ENCODE data around the gene DPH7.
"Not testable (repeated sequence)": the region's sequence is repeated elsewhere in the genome, so short reads cannot be mapped to it uniquely, and the experiment has no call there.

The DPH7 gene

GRCh38 chr9:137534256-137535119 is 44.2 kb downstream of the DPH7 start:
- H3K27ac ChIP-seq (ENCODE audit: low read length) = no peak overlapping the region
- TF ChIP-seq, protein P1, sequence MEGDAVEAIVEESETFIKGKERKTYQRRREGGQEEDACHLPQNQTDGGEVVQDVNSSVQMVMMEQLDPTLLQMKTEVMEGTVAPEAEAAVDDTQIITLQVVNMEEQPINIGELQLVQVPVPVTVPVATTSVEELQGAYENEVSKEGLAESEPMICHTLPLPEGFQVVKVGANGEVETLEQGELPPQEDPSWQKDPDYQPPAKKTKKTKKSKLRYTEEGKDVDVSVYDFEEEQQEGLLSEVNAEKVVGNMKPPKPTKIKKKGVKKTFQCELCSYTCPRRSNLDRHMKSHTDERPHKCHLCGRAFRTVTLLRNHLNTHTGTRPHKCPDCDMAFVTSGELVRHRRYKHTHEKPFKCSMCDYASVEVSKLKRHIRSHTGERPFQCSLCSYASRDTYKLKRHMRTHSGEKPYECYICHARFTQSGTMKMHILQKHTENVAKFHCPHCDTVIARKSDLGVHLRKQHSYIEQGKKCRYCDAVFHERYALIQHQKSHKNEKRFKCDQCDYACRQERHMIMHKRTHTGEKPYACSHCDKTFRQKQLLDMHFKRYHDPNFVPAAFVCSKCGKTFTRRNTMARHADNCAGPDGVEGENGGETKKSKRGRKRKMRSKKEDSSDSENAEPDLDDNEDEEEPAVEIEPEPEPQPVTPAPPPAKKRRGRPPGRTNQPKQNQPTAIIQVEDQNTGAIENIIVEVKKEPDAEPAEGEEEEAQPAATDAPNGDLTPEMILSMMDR (IDR thresholded peaks at IDR 0.05; ENCODE audit: low read depth, low read length) = peak; percentile 63
- no peak for TF ChIP-seq EZH2phosphoT487 (IDR thresholded peaks at IDR 0.05; ENCODE audit: low read depth)

GRCh38 chr9:137532891-137533468 is 45.7 kb downstream of the DPH7 start:
- not testable (repeated sequence) for H3K36me3 ChIP-seq (replicated peaks; ENCODE audit: low read depth, low read length); H3K4me3 ChIP-seq (ENCODE audit: low read length); H3K9ac ChIP-seq (ENCODE audit: low read length); H3K79me2 ChIP-seq (ENCODE audit: low read length); H3K27me3 ChIP-seq (ENCODE audit: low read depth, low read length); H3K4me1 ChIP-seq (ENCODE audit: low read length); H3K9me3 ChIP-seq (ENCODE audit: insufficient read depth, low read length); H3K27ac ChIP-seq (ENCODE audit: low read length); H3K4me2 ChIP-seq (ENCODE audit: low read length); H2AFZ ChIP-seq (ENCODE audit: low read depth, low read length); H4K20me1 ChIP-seq (ENCODE audit: insufficient read depth, low read length)

More at GRCh38 chr9:137534256-137535119, 44.2 kb downstream of the DPH7 start:
- peak overlapping the region; percentile 83 for H3K4me2 ChIP-seq (ENCODE audit: low read length)
- H3K4me1 ChIP-seq (ENCODE audit: low read length) = peaks cover 8% of the 10 kb centered on the region
- no peaks in the 10 kb centered on the region for H3K9me3 ChIP-seq (ENCODE audit: insufficient read depth, low read length)
- no peaks in the 10 kb centered on the region for H3K36me3 ChIP-seq (replicated peaks; ENCODE audit: low read depth, low read length)
- H3K4me3 ChIP-seq (ENCODE audit: low read length) = peak overlapping the region; percentile 59
- no peaks in the 10 kb centered on the region for H4K20me1 ChIP-seq (ENCODE audit: insufficient read depth, low read length)
- peak overlapping the region; percentile 48 for H3K9ac ChIP-seq (ENCODE audit: low read length)
- H3K79me2 ChIP-seq (ENCODE audit: low read length) = no peaks in the 10 kb centered on the region
- H3K27me3 ChIP-seq (ENCODE audit: low read depth, low read length) = no peaks in the 10 kb centered on the region
- H2AFZ ChIP-seq (ENCODE audit: low read depth, low read length) = peak overlapping the region; percentile 98

GRCh38 chr9:137531099-137531765 is 47.5 kb downstream of the DPH7 start:
- Histone ChIP-seq H3K79me2 (ENCODE audit: low read length) (no peaks in the 10 kb centered on the region), H3K4me2 (ENCODE audit: low read length) (no peak overlapping the region), H3K27ac (ENCODE audit: low read length) (no peak overlapping the region), H3K4me1 (ENCODE audit: low read length) (peaks cover 8% of the 10 kb centered on the region), H4K20me1 (ENCODE audit: insufficient read depth, low read length) (no peaks in the 10 kb centered on the region), H3K9me3 (ENCODE audit: insufficient read depth, low read length) (no peaks in the 10 kb centered on the region), H3K36me3 (replicated peaks; ENCODE audit: low read depth, low read length) (no peaks in the 10 kb centered on the region), H3K9ac (ENCODE audit: low read length) (no peak overlapping the region), H3K4me3 (ENCODE audit: low read length) (no peak overlapping the region), H2AFZ (ENCODE audit: low read depth, low read length) (no peak overlapping the region), H3K27me3 (ENCODE audit: low read depth, low read length) (no peaks in the 10 kb centered on the region; the same call in 1 of the 2 replicates)
- TF ChIP-seq, protein P1 (IDR thresholded peaks at IDR 0.05; ENCODE audit: low read depth, low read length) = no peak
- no peak for TF ChIP-seq EZH2phosphoT487 (IDR thresholded peaks at IDR 0.05; ENCODE audit: low read depth)

- H3K9ac ChIP-seq (ENCODE audit: low read length) = no peak overlapping the region
- H3K4me3 ChIP-seq (ENCODE audit: low read length) = no peak overlapping the region
- no peaks in the 10 kb centered on the region for H3K79me2 ChIP-seq (ENCODE audit: low read length)
- H2AFZ ChIP-seq (ENCODE audit: low read depth, low read length) = no peak overlapping the region
- no peak for TF ChIP-seq EZH2phosphoT487 (IDR thresholded peaks at IDR 0.05; ENCODE audit: low read depth)
- TF ChIP-seq, protein P1 (IDR thresholded peaks at IDR 0.05; ENCODE audit: low read depth, low read length) = no peak
- no peaks in the 10 kb centered on the region for H3K36me3 ChIP-seq (replicated peaks; ENCODE audit: low read depth, low read length)
- no peak overlapping the region for H3K4me2 ChIP-seq (ENCODE audit: low read length)
- no peaks in the 10 kb centered on the region; the same call in 1 of the 2 replicates for H3K27me3 ChIP-seq (ENCODE audit: low read depth, low read length)
- H3K4me1 ChIP-seq (ENCODE audit: low read length) = peaks cover 8% of the 10 kb centered on the region
- H3K27ac ChIP-seq (ENCODE audit: low read length) = no peak overlapping the region
- no peaks in the 10 kb centered on the region for H3K9me3 ChIP-seq (ENCODE audit: insufficient read depth, low read length)
- H4K20me1 ChIP-seq (ENCODE audit: insufficient read depth, low read length) = no peaks in the 10 kb centered on the region
Observed at GRCh38 chr9:137530331-137530730, 48.4 kb downstream of the DPH7 start.
